Esophagus squamous epithelium (tissue), 5 donors: ENCODE data around the gene BRSK2. TPM values are rescaled to one million over a fixed set of nuclear protein-coding genes. Genes with fewer than 3 reads are reported as not detected.
"Not testable (repeated sequence)": the region's sequence is repeated elsewhere in the genome, so short reads cannot be mapped to it uniquely, and the experiment has no call there.

ENCODE experiments used
- DNase-seq: peaks from one replicate; lab custom pipeline; 2025; lab: John Stamatoyannopoulos, UW
- H3K27ac ChIP-seq, 4 donors: fragments of 200-600 bp; sonication (generic); one replicate each; pipeline ENCODE4 v1.5.1; 2016 to 2019; ENCODE audit warnings: mild to moderate bottlenecking in 1 of 4
- H3K27me3 ChIP-seq, 4 donors: fragments of 200-600 bp; sonication (generic); 1 replicate in 3 of 4; 2 replicates in 1 of 4; pipeline versions ENCODE4 v1.5.1 to v1.6.0; 2017 to 2021; ENCODE audit warnings: antibody characterized with exemption in 1 of 4
- H3K36me3 ChIP-seq, 3 donors: fragments of 200-600 bp; sonication (generic); one replicate each; pipeline ENCODE4 v1.5.1; 2016 to 2019
- H3K4me1 ChIP-seq, 3 donors: fragments of 200-600 bp; sonication (generic); one replicate each; pipeline ENCODE4 v1.5.1; 2017 to 2019
- H3K4me3 ChIP-seq, 4 donors: fragments of 200-600 bp; sonication (generic); 1 replicate in 3 of 4; 2 replicates in 1 of 4; pipeline ENCODE4 v1.5.1; 2016 to 2019; ENCODE audit warnings: mild to moderate bottlenecking in 2 of 4, moderate library complexity in 1 of 4
- H3K9me3 ChIP-seq, 3 donors: fragments of 200-600 bp; sonication (generic); one replicate each; pipeline ENCODE4 v1.5.1; 2016 to 2019
- POLR2A ChIP-seq, 4 donors: fragments of 450-650 bp; IDR thresholded peaks; one replicate each; pipeline ENCODE4 v1.6.1; 2017; ENCODE audit warnings: antibody characterized with exemption in 4 of 4, mild to moderate bottlenecking in 4 of 4, moderate library complexity in 3 of 4
- WGBS, 2 donors: methylation state at CpG; one replicate each; pipeline ENCODE4 v1.1.5; 2018; 5-methylcytosine and 5-hydroxymethylcytosine counted together
- intact Hi-C: fragments of 100-400 bp; cut with DNase I; formaldehyde crosslinking; loops from one replicate; pipeline ENCODE4 v1.15.0; 2022
- total RNA-seq, 4 donors: library from RNA; depleted of rRNA; stranded (reverse); fragments of >200 nt; gene quantifications; one replicate each; pipeline ENCODE4 v1.1.0, GENCODE V29; 2016
- TF ChIP-seq, protein P1 (sequence below), 6 experiments: fragments of 450-650 bp in 4 of 6; fragments of 200-600 bp in 2 of 6; sonication (generic) in 2 of 6; IDR thresholded peaks; one replicate each; pipeline ENCODE4 v1.5.1; 2016 to 2019; ENCODE audit warnings: antibody characterized with exemption in 6 of 6, mild to moderate bottlenecking in 4 of 6, moderate library complexity in 4 of 6
- donor health status: DM: yes; HTN: yes; CAD: no.

The BRSK2 gene
- total RNA-seq, 4 donors from 2014 or later: 0.23 to 1.3 (median 0.35) TPM; not detected in 1

- Histone ChIP-seq H3K4me3 (no peak overlapping the region), H3K27me3 (peaks cover 0 to 40% (median 0%) of the 10 kb centered on the region in 4 donors), H3K9me3 (no peaks in the 10 kb centered on the region), H3K36me3 (no peaks in the 10 kb centered on the region), H3K4me1 (no peaks in the 10 kb centered on the region), H3K27ac (no peak overlapping the region)
- WGBS, 2 donors: 87 to 88% methylated on average over 13 of the region's 13 CpGs
- DNase-seq: no peak
- no peak for TF ChIP-seq POLR2A (IDR thresholded peaks at IDR 0.05)
- TF ChIP-seq, protein P1, sequence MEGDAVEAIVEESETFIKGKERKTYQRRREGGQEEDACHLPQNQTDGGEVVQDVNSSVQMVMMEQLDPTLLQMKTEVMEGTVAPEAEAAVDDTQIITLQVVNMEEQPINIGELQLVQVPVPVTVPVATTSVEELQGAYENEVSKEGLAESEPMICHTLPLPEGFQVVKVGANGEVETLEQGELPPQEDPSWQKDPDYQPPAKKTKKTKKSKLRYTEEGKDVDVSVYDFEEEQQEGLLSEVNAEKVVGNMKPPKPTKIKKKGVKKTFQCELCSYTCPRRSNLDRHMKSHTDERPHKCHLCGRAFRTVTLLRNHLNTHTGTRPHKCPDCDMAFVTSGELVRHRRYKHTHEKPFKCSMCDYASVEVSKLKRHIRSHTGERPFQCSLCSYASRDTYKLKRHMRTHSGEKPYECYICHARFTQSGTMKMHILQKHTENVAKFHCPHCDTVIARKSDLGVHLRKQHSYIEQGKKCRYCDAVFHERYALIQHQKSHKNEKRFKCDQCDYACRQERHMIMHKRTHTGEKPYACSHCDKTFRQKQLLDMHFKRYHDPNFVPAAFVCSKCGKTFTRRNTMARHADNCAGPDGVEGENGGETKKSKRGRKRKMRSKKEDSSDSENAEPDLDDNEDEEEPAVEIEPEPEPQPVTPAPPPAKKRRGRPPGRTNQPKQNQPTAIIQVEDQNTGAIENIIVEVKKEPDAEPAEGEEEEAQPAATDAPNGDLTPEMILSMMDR (IDR thresholded peaks at IDR 0.05): no peak
- intact Hi-C loops: no loop called here
Observed at GRCh38 chr11:1356478-1356960, 33.2 kb upstream of the BRSK2 start.

- DNase-seq: no peak
- H3K4me3 ChIP-seq: no peak overlapping the region
- no peak overlapping the region for H3K27ac ChIP-seq
- 51% methylated on average over 5 of the region's 16 CpGs; no CpG with 5 or more reads in 1 of the 2 donors for WGBS, 2 donors
- no peaks in the 10 kb centered on the region for H3K4me1 ChIP-seq
- peaks cover 0 to 39% (median 0%) of the 10 kb centered on the region in 4 donors for H3K27me3 ChIP-seq
- no peaks in the 10 kb centered on the region for H3K9me3 ChIP-seq
- H3K36me3 ChIP-seq: no peaks in the 10 kb centered on the region
- TF ChIP-seq POLR2A (IDR thresholded peaks at IDR 0.05): no peak
- TF ChIP-seq, protein P1 (IDR thresholded peaks at IDR 0.05): no peak
- intact Hi-C loops: no loop called here
Observed at GRCh38 chr11:1358286-1358685, 31.4 kb upstream of the BRSK2 start.

DNA sequence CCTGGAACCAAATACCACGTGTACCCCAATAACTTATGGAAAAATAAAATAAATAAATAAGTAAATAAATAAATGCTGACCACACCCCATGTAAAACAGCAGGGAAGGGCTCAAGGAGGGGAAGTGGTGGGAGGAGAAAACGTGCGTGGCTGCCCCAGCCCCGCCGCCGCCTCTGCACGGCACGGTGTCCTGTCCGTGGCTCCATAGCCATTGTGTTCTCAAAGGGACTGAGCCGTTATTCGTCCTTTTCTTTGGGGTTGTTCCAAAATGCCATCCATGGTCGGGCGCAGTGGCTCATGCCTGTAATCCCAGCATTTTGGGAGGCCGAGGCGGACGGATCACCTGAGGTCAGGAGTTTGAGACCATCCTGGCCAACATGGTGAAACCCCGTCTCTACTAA, 30.8 kb upstream of the BRSK2 start:
- not testable (repeated sequence) for H3K9me3 ChIP-seq
- 87 to 89% methylated on average over 13 to 17 of the region's 17 CpGs for WGBS, 2 donors

GRCh38 chr11:1359556-1359955, 30.2 kb upstream of the BRSK2 start:
- Histone ChIP-seq H3K4me3 (no peak overlapping the region), H3K27ac (no peak overlapping the region), H3K4me1 (no peaks in the 10 kb centered on the region), H3K27me3 (peaks cover 0 to 27% (median 0%) of the 10 kb centered on the region in 4 donors), H3K9me3 (peaks cover 0 to 3% (median 0%) of the 10 kb centered on the region in 3 donors), H3K36me3 (no peaks in the 10 kb centered on the region)
- no peak for DNase-seq
- WGBS, 2 donors: 90 to 91% methylated on average over 2 to 7 of the region's 16 CpGs
- no peak for TF ChIP-seq POLR2A (IDR thresholded peaks at IDR 0.05)
- TF ChIP-seq, protein P1 (IDR thresholded peaks at IDR 0.05): no peak
- intact Hi-C loops: no loop called here

More for the DNA sequence above, 30.8 kb upstream of the BRSK2 start:
- H3K27ac ChIP-seq, H3K4me1 ChIP-seq, H3K36me3 ChIP-seq, DNase-seq, intact Hi-C loops, H3K4me3 ChIP-seq: not testable (repeated sequence)
- H3K27me3 ChIP-seq: peaks cover 0 to 33% (median 0%) of the 10 kb centered on the region in 4 donors

DNA sequence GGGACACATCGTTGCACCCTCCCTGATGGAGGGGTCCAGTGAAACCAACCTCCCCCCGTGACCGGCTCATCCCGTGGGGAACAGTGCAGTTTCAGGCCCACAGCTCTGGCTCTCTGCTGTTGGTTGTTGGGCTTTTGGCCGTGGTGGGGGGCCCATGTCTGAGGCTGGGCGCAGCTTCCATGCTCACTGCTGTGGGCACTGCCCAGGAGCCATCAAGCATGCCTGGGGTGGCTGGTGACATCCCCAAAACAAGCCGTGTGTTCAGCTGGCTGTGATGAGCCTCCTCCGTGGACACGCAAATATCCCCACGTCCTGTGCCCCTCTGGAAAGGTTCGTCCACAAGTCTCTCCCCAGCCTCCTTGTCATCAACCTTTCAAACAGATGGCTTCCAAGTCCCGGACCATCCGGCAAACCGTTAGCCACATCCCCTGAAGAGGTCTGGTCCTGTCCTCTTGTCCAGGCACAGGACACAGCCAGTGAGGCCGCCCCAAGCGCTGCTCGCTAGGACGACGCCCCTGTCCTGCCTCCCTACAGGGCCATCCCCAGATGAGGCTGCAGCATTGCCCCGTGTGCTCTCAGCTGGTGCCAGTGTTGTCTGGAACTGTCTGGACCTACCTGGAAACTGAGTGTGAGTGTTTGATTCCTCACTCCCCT, 29.4 kb upstream of the BRSK2 start:
- Histone ChIP-seq H3K4me3 (no peak overlapping the region), H3K36me3 (no peaks in the 10 kb centered on the region), H3K4me1 (no peaks in the 10 kb centered on the region), H3K9me3 (peaks cover 0 to 9% (median 0%) of the 10 kb centered on the region in 3 donors), H3K27me3 (peaks cover 0 to 28% (median 0%) of the 10 kb centered on the region in 4 donors), H3K27ac (no peak overlapping the region)
- DNase-seq: no peak
- WGBS, 2 donors: 90% methylated on average over 14 of the region's 20 CpGs; no CpG with 5 or more reads in 1 of the 2 donors
- no peak for TF ChIP-seq POLR2A (IDR thresholded peaks at IDR 0.05)
- TF ChIP-seq, protein P1 (IDR thresholded peaks at IDR 0.05): no peak
- intact Hi-C loops: no loop called here
